Subcutaneous adipose tissue (tissue), 4 donors: ENCODE data around the gene WDSUB1. TPM values are rescaled to one million over a fixed set of nuclear protein-coding genes. Genes with fewer than 3 reads are reported as not detected.

Source experiments
- total RNA-seq, 4 donors: library from RNA; depleted of rRNA; stranded (reverse); fragments of >200 nt; gene quantifications; one replicate each; pipeline ENCODE4 v1.1.0, GENCODE V29; 2016
- TF ChIP-seq, protein P1 (sequence below): fragments of 450-650 bp; IDR thresholded peaks from one replicate; pipeline ENCODE4 v1.5.1; 2016; ENCODE audit warnings: low read depth, mild to moderate bottlenecking, control low read depth, antibody characterized with exemption, moderate library complexity

The WDSUB1 gene
- total RNA-seq, 4 donors from 2014 or later = 5.8 to 9.3 (median 8.2) TPM

DNA sequence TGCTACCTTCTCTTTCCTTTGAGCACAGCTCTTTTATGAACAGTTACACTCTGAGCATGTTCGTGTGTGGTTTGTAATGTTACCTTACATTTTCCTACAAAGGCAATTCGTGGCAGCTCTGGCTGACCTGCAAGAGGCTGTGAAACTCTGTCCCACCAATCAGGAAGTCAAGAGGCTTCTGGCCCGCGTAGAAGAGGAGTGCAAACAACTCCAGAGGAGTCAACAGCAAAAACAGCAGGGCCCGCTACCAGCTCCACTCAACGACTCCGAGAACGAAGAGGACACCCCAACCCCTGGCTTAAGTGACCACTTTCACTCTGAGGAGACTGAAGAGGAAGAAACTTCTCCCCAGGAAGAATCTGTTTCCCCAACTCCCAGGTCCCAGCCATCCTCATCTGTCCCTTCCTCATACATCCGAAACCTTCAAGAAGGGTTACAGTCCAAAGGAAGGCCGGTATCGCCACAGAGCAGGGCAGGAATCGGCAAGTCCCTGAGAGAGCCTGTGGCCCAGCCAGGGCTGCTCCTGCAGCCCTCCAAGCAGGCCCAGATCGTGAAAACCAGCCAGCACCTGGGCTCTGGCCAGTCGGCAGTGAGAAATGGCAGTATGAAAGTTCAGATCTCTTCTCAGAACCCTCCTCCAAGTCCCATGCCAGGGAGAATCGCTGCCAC is 56.9 kb downstream of the WDSUB1 start:
- TF ChIP-seq, protein P1, sequence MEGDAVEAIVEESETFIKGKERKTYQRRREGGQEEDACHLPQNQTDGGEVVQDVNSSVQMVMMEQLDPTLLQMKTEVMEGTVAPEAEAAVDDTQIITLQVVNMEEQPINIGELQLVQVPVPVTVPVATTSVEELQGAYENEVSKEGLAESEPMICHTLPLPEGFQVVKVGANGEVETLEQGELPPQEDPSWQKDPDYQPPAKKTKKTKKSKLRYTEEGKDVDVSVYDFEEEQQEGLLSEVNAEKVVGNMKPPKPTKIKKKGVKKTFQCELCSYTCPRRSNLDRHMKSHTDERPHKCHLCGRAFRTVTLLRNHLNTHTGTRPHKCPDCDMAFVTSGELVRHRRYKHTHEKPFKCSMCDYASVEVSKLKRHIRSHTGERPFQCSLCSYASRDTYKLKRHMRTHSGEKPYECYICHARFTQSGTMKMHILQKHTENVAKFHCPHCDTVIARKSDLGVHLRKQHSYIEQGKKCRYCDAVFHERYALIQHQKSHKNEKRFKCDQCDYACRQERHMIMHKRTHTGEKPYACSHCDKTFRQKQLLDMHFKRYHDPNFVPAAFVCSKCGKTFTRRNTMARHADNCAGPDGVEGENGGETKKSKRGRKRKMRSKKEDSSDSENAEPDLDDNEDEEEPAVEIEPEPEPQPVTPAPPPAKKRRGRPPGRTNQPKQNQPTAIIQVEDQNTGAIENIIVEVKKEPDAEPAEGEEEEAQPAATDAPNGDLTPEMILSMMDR = no peak

DNA sequence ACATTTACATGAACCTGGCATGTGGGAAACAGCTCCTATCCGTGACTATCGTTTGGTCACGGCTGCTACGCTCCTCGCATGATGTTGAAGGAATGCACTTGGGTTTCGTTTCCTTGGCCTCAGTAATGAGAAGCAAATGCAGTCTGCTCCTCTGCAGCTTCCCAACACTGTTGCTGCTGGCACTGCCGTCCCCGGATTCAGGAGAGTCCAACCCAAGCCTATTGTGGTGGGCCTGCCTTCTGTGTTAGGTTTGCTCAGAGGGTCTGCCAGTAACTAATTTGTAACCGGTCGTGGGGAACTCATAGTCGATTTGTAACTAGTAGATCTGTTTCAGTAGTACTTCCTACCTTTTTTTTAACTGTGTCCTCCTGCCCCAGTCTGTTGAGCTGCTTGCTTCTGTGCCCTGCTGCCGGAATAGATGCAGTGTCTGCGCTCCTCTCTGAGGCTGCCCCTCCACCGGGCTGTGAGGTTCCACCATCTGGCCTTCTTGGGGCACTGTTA is 58.4 kb downstream of the WDSUB1 start:
- TF ChIP-seq, protein P1 = no peak

DNA sequence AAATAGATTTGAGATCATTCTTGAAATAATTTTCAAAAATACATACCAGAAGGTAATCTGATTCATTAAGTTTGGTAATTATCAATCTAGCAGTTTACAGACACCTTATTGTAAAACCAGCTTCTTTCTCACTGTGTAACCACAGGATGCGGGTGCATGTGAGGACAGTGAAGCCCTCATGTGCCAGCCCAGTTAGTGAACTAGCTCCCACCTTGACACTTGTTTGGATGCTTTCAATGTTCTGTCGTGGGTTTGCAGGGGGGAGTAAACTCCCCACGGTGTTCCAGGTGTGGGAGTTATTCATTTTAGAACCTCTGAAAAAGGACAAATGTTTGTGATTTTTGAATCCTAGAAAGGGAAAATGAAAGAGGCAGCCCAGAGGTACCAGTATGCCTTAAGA is 59.0 kb downstream of the WDSUB1 start:
- TF ChIP-seq, protein P1 = no peak

DNA sequence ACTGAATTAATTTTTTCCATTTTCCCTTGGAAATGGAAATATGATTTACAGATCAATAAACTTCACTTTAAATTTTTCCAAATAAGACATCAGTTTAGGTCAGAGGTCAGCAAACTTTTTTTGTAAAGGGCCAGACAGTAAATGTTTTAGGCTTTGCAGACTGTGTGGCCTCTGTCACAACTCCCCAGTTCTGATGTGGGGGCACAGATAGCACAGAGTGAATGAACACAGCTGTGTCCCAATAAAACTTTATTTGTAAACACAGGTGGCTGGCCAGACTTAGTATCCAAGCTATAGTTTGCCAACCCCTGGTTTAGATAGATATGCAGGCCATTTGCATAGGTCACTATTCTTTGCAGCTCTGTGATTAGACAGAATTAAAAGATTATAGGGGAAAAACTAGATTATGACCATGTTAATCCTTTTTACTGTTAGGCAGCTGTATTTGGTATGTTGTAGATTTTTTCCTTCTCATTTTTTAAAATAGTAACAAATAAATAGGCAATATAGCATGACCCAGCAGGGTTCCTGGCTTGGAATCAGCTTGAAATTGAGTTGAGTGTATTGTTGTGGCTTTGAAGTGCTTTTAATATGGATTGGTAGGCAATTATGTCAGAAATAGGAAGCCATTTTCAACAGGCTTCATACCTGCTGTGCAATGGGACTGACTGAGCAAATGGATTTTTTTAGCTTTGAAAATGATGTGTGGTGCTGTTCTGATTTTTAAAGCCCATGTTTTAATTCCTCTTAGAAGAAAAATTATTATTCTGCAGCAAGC is 59.7 kb downstream of the WDSUB1 start:
- TF ChIP-seq, protein P1 = no peak

DNA sequence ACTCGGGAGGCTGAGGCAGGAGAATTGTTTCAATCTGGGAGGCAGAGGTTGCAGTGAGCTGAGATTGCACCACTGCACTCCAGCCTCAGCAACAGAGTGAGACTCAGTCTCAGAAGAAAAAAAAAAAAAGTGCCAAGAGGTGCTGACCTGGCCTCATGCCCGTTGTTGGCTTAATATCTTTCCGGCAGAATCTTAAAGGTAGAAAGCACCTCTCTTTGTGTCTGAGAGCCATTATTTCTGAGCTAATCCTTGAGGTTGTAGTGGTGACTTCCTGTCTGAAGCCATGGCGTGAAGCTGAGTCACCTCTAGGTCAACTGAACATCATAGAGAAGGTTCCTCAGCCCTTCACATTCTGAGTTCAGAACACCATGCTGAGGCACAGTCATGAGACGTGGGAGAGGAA is 60.4 kb downstream of the WDSUB1 start:
- TF ChIP-seq, protein P1 = no peak

DNA sequence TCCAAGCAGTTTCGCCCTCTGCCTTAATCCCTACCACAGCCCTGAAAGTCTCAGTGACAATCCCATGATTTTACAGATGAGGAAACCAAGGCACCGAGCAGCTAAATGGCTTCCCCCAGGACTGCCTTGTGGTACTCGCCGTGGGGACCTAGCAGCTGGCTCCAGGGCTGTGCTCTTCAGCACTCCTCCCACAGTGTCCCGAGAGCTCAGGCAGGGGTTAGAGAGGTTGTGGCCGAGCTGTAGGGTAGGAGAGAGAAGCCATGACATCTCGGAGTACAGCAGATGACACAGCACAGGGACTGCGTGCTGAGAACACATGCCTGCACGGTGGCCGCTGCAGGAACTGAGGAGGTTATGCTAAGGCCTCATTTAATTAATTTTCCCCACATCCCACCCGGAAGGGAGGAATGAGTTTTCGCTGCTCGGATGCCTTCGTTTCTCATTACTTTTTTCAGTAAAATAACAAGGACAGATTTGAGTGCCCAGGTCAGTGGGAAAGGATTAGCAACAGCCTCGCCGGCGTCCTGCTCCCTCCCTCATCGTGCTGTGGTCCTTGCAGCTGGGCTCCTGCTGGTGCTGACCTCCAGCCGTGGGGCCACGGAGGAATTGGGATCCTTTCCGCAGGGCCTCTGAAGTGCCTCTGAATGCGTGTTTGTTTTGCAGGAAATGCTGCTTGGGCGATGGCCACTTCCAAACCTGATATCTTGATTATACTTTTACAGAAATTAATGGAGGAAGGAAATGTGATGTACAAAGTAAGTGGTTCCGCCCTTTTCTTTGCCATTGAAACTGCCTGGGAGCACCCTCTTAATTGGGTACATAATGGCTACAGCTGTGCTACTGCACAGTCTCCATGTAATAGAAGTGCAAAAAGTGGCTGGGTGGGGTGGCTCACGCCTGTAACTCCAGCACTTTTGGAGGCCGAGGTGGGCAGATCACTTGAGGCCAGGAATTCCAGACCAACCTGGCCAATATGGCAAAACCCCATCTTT is 61.2 kb downstream of the WDSUB1 start:
- TF ChIP-seq, protein P1 = no peak
